Breast epithelium (tissue), 4 donors: Measurements from ENCODE around the gene PRDM11. TPM values are rescaled to one million over a fixed set of nuclear protein-coding genes. Genes with fewer than 3 reads are reported as not detected.

ENCODE experiments used
- DNase-seq, 2 donors: peaks; one replicate each; pipeline ENCODE4 v3.0.0-alpha.2; 2019; ENCODE audit warnings: low spot score in 2 of 2
- H3K27ac ChIP-seq, 2 donors: fragments of 200-600 bp; sonication (generic) in 1 of 2; one replicate each; pipeline ENCODE4 v1.5.1; 2016 to 2019; ENCODE audit warnings: mild to moderate bottlenecking in 1 of 2
- H3K27me3 ChIP-seq, 2 donors: fragments of 200-600 bp; sonication (generic) in 1 of 2; one replicate each; pipeline versions ENCODE4 v1.5.1 to v1.6.0; 2017 to 2019; ENCODE audit warnings: control low read depth in 1 of 2, mild to moderate bottlenecking in 1 of 2
- H3K36me3 ChIP-seq: fragments of 200-600 bp; one replicate; pipeline ENCODE4 v1.5.1; 2019
- H3K4me1 ChIP-seq, 2 donors: fragments of 200-600 bp; sonication (generic); one replicate each; pipeline ENCODE4 v1.5.1; 2016 to 2019; ENCODE audit warnings: control low read depth in 1 of 2
- H3K4me3 ChIP-seq, 3 donors: fragments of 200-600 bp; sonication (generic); 1 replicate in 2 of 3; 2 replicates in 1 of 3; pipeline ENCODE4 v1.5.1; 2016 to 2019; ENCODE audit warnings: mild to moderate bottlenecking in 3 of 3, moderate library complexity in 2 of 3
- H3K9me3 ChIP-seq, 2 donors: fragments of 200-600 bp; sonication (generic) in 1 of 2; one replicate each; pipeline ENCODE4 v1.5.1; 2016 to 2019; ENCODE audit warnings: control low read depth in 1 of 2
- CTCF ChIP-seq, 3 donors: fragments of 450-650 bp; IDR thresholded peaks; one replicate each; pipeline ENCODE4 v1.5.1; 2016 to 2017; ENCODE audit warnings: antibody characterized with exemption in 3 of 3, mild to moderate bottlenecking in 3 of 3, moderate library complexity in 3 of 3
- POLR2A ChIP-seq: fragments of 450-650 bp; IDR thresholded peaks from one replicate; pipeline ENCODE4 v1.6.1; 2016; ENCODE audit warnings: antibody characterized with exemption, mild to moderate bottlenecking, moderate library complexity
- POLR2AphosphoS5 ChIP-seq, 3 donors: sonication (generic); formaldehyde crosslinking; IDR thresholded peaks; one replicate each; pipeline ENCODE4 v1.6.1; 2017; ENCODE audit warnings: antibody characterized with exemption in 3 of 3
- intact Hi-C: fragments of 100-400 bp; cut with DNase I; formaldehyde crosslinking; loops from one replicate; pipeline ENCODE4 v1.15.1; 2023; ENCODE audit warnings: low total_unique reads
- total RNA-seq, 3 donors: library from RNA; depleted of rRNA; stranded (reverse); fragments of >200 nt; gene quantifications; one replicate each; pipeline ENCODE4 v1.1.0, GENCODE V29; 2016

PRDM11 gene
- total RNA-seq, 3 donors from 2014 or later, result 6.9 to 10.9 (median 10.8) TPM

GRCh38 chr11:45166604-45166897, 20.1 kb downstream of the PRDM11 start:
- intact Hi-C loops, result no loop called here

GRCh38 chr11:45167283-45167682, 20.8 kb downstream of the PRDM11 start:
- no peaks in the 10 kb centered on the region for H3K36me3 ChIP-seq
- H3K9me3 ChIP-seq, result no peaks in the 10 kb centered on the region
- no peak overlapping the region for H3K4me3 ChIP-seq
- H3K27me3 ChIP-seq, result no peaks in the 10 kb centered on the region
- intact Hi-C loops, result no loop called here
- no peaks in the 10 kb centered on the region for H3K4me1 ChIP-seq
- no peak overlapping the region for H3K27ac ChIP-seq
- no peak for TF ChIP-seq POLR2A
- no peak for DNase-seq

More at GRCh38 chr11:45166604-45166897, 20.1 kb downstream of the PRDM11 start:
- Histone ChIP-seq H3K27ac (no peak overlapping the region), H3K4me1 (peaks cover 0 to 3% of the 10 kb centered on the region in 2 donors), H3K27me3 (no peaks in the 10 kb centered on the region), H3K9me3 (no peaks in the 10 kb centered on the region), H3K36me3 (no peaks in the 10 kb centered on the region), H3K4me3 (no peak overlapping the region)
- TF ChIP-seq POLR2AphosphoS5 (IDR thresholded peaks at IDR 0.05), result no peak
- TF ChIP-seq POLR2A, result no peak
- no peak for TF ChIP-seq CTCF (IDR thresholded peaks at IDR 0.05)
- DNase-seq, result no peak

DNA sequence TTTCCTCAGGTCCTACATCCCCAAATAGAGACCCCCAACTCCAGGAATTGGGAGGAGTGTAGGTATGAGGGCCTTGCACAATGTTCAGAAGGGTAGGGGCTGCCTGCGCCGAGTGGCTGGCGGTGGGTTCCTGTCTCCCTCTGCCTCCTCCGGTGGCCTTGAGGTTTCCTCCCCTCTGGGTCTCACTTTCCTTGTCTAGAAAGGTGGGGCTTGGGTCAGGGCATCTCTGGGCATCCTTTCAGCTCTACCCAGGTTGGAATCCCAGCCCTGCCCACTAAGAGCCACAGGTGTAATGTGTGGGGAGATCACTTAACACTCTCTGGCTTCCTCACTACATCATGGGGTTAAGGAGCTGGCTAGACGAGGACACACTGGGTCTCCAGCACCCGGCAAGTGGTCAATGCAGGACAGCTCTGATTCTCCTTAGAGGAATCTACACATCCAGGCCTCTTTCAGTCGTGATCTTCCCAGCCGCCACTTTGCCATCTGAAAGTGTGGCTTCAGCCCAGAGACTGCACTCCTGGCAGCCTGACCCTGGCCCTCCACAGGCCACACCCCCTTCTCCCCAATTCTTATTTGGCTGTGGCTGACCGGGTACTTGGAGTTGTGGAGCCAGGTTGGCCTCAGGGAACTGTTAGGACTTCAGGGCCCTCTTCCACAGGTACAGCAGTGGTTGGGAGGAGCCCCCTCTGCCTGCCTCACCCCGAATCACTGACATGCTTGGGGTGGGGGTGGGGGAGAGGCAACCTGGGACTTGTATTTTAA, 22.1 kb downstream of the PRDM11 start:
- no peak for DNase-seq
- intact Hi-C loops, result no loop called here
- Histone ChIP-seq H3K36me3 (no peaks in the 10 kb centered on the region), H3K4me3 (no peak overlapping the region), H3K4me1 (no peaks in the 10 kb centered on the region), H3K27me3 (no peaks in the 10 kb centered on the region), H3K27ac (no peak overlapping the region), H3K9me3 (no peaks in the 10 kb centered on the region)
- no peak for TF ChIP-seq POLR2AphosphoS5 (IDR thresholded peaks at IDR 0.05)

- no peak for DNase-seq
- Histone ChIP-seq H3K27ac (no peak overlapping the region), H3K4me3 (no peak overlapping the region), H3K27me3 (no peaks in the 10 kb centered on the region), H3K9me3 (no peaks in the 10 kb centered on the region), H3K36me3 (no peaks in the 10 kb centered on the region), H3K4me1 (no peaks in the 10 kb centered on the region)
- intact Hi-C loops, result no loop called here
- TF ChIP-seq CTCF (IDR thresholded peaks at IDR 0.05) (no peak), POLR2A (no peak), POLR2AphosphoS5 (IDR thresholded peaks at IDR 0.05) (no peak)
Measured at GRCh38 chr11:45169310-45170072, 23.1 kb downstream of the PRDM11 start.

DNA sequence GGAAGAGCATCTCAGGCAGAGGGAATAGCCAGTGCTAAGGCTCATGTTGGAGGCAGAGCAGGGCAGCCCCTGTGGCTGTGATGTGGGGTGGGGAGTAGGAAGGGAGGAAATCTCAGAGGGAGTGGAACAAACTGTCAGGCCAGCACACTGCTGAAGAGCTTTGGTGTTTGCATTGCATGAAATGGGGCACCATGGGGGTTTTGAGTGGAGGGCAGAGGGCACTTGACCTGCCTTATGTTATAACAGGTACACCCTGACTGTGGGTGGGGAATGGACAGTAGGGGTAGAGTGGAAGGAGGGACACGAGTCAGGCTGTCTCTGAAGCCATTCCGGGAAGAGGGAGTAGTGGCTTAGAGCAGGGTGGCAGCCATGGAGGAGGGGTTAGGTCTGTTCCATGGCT, 24.0 kb downstream of the PRDM11 start:
- H3K27ac ChIP-seq, result no peak overlapping the region
- intact Hi-C loops, result no loop called here
- H3K4me1 ChIP-seq, result no peaks in the 10 kb centered on the region
- no peaks in the 10 kb centered on the region for H3K36me3 ChIP-seq
- H3K9me3 ChIP-seq, result no peaks in the 10 kb centered on the region
- no peak overlapping the region for H3K4me3 ChIP-seq
- DNase-seq, result no peak
- TF ChIP-seq POLR2AphosphoS5 (IDR thresholded peaks at IDR 0.05) (no peak), POLR2A (no peak), CTCF (IDR thresholded peaks at IDR 0.05) (no peak)
- H3K27me3 ChIP-seq, result no peaks in the 10 kb centered on the region

DNA sequence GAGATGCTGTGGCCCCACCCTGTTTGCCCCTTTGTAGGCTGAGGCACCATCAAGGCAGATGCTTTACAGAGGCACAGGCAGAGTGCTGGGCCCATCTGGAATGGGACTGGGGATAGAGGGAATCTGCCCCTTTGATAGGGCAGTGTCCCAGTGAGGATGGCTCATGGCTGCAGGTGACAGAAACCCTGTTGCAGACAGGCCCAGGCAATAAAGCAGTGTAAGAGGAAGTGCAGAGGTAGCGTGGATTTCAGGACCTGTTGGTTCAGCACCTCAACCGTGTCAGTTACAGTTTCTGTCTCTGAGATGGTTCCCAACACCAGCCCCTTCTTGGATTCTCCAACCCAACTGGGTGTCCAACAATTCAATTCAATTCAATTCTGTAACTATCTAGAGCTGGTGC, 25.1 kb downstream of the PRDM11 start:
- TF ChIP-seq CTCF (IDR thresholded peaks at IDR 0.05) (no peak), POLR2A (no peak), POLR2AphosphoS5 (IDR thresholded peaks at IDR 0.05) (no peak)
- H3K27me3 ChIP-seq, result no peaks in the 10 kb centered on the region
- no peak for DNase-seq
- H3K36me3 ChIP-seq, result no peaks in the 10 kb centered on the region
- H3K27ac ChIP-seq, result no peak overlapping the region
- intact Hi-C loops, result no loop called here
- no peak overlapping the region for H3K4me3 ChIP-seq
- H3K9me3 ChIP-seq, result no peaks in the 10 kb centered on the region
- no peaks in the 10 kb centered on the region for H3K4me1 ChIP-seq
